ENCODE measurements around the gene MTMR12.

The MTMR12 gene, protein sequence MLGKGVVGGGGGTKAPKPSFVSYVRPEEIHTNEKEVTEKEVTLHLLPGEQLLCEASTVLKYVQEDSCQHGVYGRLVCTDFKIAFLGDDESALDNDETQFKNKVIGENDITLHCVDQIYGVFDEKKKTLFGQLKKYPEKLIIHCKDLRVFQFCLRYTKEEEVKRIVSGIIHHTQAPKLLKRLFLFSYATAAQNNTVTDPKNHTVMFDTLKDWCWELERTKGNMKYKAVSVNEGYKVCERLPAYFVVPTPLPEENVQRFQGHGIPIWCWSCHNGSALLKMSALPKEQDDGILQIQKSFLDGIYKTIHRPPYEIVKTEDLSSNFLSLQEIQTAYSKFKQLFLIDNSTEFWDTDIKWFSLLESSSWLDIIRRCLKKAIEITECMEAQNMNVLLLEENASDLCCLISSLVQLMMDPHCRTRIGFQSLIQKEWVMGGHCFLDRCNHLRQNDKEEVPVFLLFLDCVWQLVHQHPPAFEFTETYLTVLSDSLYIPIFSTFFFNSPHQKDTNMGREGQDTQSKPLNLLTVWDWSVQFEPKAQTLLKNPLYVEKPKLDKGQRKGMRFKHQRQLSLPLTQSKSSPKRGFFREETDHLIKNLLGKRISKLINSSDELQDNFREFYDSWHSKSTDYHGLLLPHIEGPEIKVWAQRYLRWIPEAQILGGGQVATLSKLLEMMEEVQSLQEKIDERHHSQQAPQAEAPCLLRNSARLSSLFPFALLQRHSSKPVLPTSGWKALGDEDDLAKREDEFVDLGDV

DNA sequence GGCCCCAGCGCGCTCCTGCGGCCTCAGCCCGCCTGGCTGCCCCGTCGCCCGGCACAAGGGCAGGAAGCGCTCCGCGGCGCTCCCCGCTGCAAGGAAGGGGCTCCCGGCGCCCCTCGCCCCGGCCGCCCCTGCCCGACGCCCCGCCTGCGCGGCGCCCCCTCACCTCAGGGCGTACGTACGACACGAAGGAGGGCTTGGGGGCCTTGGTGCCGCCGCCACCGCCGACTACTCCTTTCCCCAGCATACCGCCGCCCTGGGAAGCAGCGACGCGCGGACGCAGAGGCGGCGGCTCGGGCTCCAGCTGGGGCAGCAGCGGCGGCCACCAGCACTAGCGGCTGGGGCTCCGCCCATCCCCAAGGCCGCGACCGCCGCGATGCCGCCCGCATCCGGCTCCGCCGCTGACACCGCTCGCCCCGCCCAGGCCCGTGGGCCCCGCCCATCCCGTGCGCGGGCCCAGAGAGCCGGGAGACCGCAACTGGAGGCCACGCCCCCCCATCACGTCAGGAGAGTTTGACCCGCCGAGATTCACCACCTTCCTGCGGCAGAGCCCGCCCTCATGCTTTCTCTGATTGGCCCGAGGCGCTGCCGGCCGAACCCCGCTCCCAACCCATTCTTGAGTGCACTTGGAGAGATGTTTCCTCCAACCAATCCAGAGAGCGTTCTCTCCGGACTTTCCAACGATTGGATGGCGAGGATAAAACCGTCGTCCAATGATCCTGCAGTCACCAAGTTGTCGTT is at the start of gene MTMR12:
TSS of gene MTMR12 (minus strand) at position 345 of the 738 bp plus-strand sequence. CDS start at position 244, 101 bp downstream.
- TF ChIP-seq, protein P1, sequence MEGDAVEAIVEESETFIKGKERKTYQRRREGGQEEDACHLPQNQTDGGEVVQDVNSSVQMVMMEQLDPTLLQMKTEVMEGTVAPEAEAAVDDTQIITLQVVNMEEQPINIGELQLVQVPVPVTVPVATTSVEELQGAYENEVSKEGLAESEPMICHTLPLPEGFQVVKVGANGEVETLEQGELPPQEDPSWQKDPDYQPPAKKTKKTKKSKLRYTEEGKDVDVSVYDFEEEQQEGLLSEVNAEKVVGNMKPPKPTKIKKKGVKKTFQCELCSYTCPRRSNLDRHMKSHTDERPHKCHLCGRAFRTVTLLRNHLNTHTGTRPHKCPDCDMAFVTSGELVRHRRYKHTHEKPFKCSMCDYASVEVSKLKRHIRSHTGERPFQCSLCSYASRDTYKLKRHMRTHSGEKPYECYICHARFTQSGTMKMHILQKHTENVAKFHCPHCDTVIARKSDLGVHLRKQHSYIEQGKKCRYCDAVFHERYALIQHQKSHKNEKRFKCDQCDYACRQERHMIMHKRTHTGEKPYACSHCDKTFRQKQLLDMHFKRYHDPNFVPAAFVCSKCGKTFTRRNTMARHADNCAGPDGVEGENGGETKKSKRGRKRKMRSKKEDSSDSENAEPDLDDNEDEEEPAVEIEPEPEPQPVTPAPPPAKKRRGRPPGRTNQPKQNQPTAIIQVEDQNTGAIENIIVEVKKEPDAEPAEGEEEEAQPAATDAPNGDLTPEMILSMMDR (IDR thresholded peaks at IDR 0.05; ENCODE audit: insufficient read depth, low read depth, low read length, missing control alignments), result no peak
- DNase-seq (ENCODE audit: low read depth), result peak; percentile 100
- H3K4me3 ChIP-seq (ENCODE audit: low read depth, low read length), result peak within 1 kb of the TSS; percentile 82

DNA sequence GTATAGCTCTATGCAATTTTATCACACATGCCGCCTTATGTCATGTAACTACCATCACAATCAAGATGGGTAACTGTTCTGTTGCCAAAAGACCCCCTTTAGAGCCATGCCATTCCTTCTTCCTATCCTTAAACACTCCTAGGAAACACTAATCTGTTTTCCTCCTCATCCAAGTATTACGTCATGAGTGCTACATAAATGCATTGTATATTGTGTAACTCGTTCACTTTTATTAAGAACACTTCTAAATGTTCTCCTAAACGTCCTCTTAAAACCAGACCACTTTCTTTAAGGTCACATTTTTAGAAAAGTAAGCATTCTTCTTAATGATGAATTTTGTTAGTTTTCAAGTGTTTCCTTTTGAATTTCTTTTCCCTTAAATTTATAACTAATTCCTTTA is 49.8 kb upstream of the MTMR12 start:
- TF ChIP-seq, protein P1 (IDR thresholded peaks at IDR 0.05; ENCODE audit: insufficient read depth, low read depth, low read length, missing control alignments), result no peak
- no peak overlapping the region for H3K4me3 ChIP-seq (ENCODE audit: low read depth, low read length)
- DNase-seq (ENCODE audit: low read depth), result no peak

DNA sequence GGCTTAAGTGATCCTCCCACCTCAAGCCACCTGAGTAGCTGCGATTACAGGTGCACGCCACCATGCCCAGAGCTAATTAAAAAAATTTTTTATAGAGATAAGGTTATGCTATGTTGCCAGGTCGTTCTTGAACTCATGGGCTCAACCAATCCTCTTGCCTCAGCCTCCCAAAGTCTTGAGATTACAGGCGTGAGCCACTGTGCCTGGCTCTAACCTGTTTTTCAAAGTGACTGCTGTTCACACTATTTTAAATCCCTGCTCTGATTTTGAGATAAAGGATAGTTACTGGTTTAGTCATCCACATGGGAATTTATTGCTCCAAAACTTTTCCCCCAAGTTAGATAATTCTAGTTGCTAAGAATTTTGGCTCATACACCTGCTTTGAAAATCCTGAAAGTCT is 48.2 kb upstream of the MTMR12 start:
- no peak for DNase-seq (ENCODE audit: low read depth)
- TF ChIP-seq, protein P1 (IDR thresholded peaks at IDR 0.05; ENCODE audit: insufficient read depth, low read depth, low read length, missing control alignments), result no peak
- H3K4me3 ChIP-seq (ENCODE audit: low read depth, low read length), result no peak overlapping the region

DNA sequence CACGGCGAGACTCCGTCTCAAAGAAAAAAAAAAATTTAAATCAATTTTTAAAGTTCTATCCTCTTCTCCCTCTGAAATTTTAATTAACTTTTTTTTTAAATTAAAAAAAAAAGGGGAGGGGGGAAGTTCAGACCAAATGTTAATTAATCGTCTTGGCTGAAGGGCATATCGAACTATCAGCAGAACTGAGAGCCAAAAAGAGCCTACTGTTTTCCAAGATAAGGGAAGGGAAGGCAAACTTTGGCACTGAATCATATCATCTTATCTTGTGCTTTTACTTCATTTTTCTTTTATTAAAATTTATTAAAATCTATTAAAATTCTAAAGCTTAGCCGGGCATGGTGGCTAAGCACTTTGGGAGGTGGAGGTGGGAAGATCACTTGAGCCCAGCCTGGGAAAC is 45.9 kb upstream of the MTMR12 start:
- TF ChIP-seq, protein P1 (IDR thresholded peaks at IDR 0.05; ENCODE audit: insufficient read depth, low read depth, low read length, missing control alignments), result no peak
- DNase-seq (ENCODE audit: low read depth), result no peak
- no peak overlapping the region for H3K4me3 ChIP-seq (ENCODE audit: low read depth, low read length)

DNA sequence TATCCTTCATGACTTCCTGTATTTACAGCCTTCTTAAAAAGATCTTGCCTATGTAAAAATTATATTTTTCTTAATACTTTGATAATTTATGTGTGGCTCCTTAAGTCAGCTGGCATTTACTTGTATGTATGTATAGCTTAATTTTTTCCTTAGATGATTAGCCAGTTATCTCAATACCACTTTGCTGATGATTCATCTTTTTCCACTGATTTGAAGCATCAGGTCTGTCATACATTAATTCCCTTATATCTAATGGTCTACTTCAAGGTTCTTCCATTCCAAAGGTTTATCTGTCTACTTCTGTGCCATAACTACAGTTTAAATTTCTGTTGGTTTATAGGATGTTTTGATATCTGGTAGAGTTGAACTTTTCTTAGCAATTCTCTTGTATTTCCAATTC is 44.9 kb upstream of the MTMR12 start:
- H3K4me3 ChIP-seq (ENCODE audit: low read depth, low read length), result no peak overlapping the region
- TF ChIP-seq, protein P1 (IDR thresholded peaks at IDR 0.05; ENCODE audit: insufficient read depth, low read depth, low read length, missing control alignments), result no peak
- no peak for DNase-seq (ENCODE audit: low read depth)

DNA sequence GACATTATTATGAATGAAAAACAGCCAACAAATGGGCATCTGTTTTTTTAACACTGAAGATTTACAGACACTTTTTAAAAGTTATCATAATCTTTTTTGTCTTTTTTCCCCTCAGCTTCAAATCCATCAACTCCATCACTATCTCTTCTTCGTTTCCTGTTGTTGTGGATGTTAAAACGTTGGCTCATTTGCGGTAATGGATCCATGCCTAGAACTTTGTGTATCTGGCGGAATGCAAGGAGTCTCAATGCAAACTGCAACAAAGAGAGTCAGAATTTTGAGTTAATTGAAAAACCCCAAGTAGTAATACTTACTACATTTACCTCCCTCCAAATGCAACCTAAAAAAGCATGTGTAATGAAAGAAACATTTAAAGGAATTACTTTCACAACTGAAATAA is 42.9 kb upstream of the MTMR12 start:
- no peak overlapping the region for H3K4me3 ChIP-seq (ENCODE audit: low read depth, low read length)
- no peak for DNase-seq (ENCODE audit: low read depth)
- TF ChIP-seq, protein P1 (IDR thresholded peaks at IDR 0.05; ENCODE audit: insufficient read depth, low read depth, low read length, missing control alignments), result no peak
